Endothelial cell of umbilical vein (primary cell): ENCODE data around the gene SLC2A11.

Experiments
- EZH2 ChIP-seq: IDR thresholded peaks from 2 replicates; pipeline ENCODE4 v1.6.1; 2012; ENCODE audit warnings: borderline replicate concordance, low read depth, mild to moderate bottlenecking, moderate library complexity, low read length, inconsistent platforms; ENCODE audit not compliant: severe bottlenecking
- FOS ChIP-seq: IDR thresholded peaks from 2 replicates; pipeline ENCODE4 v1.6.1; 2011; ENCODE audit warnings: mild to moderate bottlenecking, low read length, moderate library complexity, borderline replicate concordance; ENCODE audit not compliant: insufficient read depth
- GATA2 ChIP-seq: IDR thresholded peaks from 2 replicates; pipeline ENCODE4 v1.7.0; 2011; ENCODE audit warnings: low read depth, mild to moderate bottlenecking, moderate library complexity, mixed read lengths, low read length; ENCODE audit not compliant: insufficient read length, insufficient read depth
- MYC ChIP-seq: IDR thresholded peaks from one replicate; pipeline ENCODE4 v1.6.1; 2011; ENCODE audit warnings: mild to moderate bottlenecking, low read depth, low read length
- POLR2A ChIP-seq: IDR thresholded peaks from 2 replicates; pipeline ENCODE4 v1.6.1; 2012; ENCODE audit warnings: low read depth, mild to moderate bottlenecking, control low read depth, low read length
- POLR2AphosphoS5 ChIP-seq: IDR thresholded peaks from 2 replicates; pipeline ENCODE4 v1.6.1; 2012; ENCODE audit warnings: low read depth, mild to moderate bottlenecking, control low read depth, low read length, moderate library complexity; ENCODE audit not compliant: insufficient read depth
- TF ChIP-seq, protein P1 (sequence below), 2 donors: IDR thresholded peaks; 1 replicate in 1 of 2; 2 replicates in 1 of 2; pipeline ENCODE4 v1.5.1; 2011; ENCODE audit warnings: low read length in 2 of 2, mild to moderate bottlenecking in 2 of 2, moderate library complexity in 2 of 2, control low read depth in 1 of 2, inconsistent platforms in 1 of 2, low read depth in 1 of 2; ENCODE audit not compliant: insufficient read depth in 1 of 2; ENCODE audit errors: extremely low read depth in 1 of 2
- TF ChIP-seq, protein P2 (sequence below): IDR thresholded peaks from 2 replicates; pipeline ENCODE4 v1.6.1; 2011; ENCODE audit not compliant: insufficient read depth, insufficient read length

DNA sequence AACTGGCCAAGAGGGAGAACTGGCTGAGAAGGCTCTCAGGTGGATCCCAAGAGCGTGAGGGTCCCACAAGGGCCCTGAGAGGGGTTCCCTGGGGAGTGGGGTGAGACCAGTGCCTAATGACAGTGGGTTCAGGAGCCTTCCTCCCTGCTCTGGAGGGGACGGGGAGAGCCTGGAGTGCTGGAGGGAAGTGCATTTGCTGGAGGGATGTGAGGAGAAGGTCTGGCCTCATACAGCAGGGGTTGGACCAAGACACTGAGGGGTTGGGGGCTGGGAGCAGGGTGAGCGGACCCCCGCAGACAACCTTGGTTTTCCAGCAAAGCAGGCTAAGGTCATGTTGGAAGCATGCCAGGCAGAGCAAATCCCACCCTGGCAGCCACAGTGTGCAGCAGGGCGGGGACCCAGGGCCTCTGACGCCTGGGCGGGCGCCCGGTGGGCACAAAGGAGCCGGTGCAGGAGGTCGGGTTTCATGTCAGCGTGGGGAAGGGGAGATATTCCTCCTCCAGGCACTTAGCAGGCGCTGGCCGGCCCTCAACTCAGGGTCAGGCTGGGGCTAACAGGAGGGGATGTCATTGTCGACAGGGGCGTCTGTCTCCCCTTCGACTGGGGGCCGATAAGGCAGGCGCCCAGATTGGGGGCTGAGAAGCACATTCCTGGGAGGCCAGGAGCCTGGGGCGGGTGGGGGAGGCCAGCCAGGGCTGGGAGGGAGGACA, 15.8 kb upstream of the SLC2A11 start:
- TF ChIP-seq, protein P1, sequence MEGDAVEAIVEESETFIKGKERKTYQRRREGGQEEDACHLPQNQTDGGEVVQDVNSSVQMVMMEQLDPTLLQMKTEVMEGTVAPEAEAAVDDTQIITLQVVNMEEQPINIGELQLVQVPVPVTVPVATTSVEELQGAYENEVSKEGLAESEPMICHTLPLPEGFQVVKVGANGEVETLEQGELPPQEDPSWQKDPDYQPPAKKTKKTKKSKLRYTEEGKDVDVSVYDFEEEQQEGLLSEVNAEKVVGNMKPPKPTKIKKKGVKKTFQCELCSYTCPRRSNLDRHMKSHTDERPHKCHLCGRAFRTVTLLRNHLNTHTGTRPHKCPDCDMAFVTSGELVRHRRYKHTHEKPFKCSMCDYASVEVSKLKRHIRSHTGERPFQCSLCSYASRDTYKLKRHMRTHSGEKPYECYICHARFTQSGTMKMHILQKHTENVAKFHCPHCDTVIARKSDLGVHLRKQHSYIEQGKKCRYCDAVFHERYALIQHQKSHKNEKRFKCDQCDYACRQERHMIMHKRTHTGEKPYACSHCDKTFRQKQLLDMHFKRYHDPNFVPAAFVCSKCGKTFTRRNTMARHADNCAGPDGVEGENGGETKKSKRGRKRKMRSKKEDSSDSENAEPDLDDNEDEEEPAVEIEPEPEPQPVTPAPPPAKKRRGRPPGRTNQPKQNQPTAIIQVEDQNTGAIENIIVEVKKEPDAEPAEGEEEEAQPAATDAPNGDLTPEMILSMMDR (IDR thresholded peaks at IDR 0.05; ENCODE audit: extremely low read depth in 1 of 2, insufficient read depth in 1 of 2, low read depth in 1 of 2, low read length in 2 of 2): no peak
- TF ChIP-seq POLR2A (no peak), POLR2AphosphoS5 (no peak), GATA2 (no peak), EZH2 (no peak), MYC (no peak), FOS (no peak)
- TF ChIP-seq, protein P2, sequence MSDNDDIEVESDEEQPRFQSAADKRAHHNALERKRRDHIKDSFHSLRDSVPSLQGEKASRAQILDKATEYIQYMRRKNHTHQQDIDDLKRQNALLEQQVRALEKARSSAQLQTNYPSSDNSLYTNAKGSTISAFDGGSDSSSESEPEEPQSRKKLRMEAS: no peak
